GM10266 (cell line): ENCODE results near the gene NKAPL.
"Not testable (repeated sequence)": the region's sequence is repeated elsewhere in the genome, so short reads cannot be mapped to it uniquely, and the experiment has no call there.

Experiments used
- DNase-seq: peaks from one replicate; pipeline ENCODE4 v3.0.0; 2012; ENCODE audit errors: extremely low spot score
- CTCF ChIP-seq: IDR thresholded peaks from 2 replicates; pipeline ENCODE4 v1.5.1; 2012; ENCODE audit warnings: mild to moderate bottlenecking, low read depth; ENCODE audit not compliant: control insufficient read depth, insufficient read depth; ENCODE audit errors: missing control alignments

Gene NKAPL

GRCh38 chr6:28280595-28281287, 21.6 kb downstream of the NKAPL start:
- no peak for TF ChIP-seq CTCF
- DNase-seq, result no peak

- DNase-seq, result peak; percentile 63
- TF ChIP-seq CTCF, result no peak
Observed at GRCh38 chr6:28281288-28282064, 22.4 kb downstream of the NKAPL start, which contains the start of gene PGBD1. PGBD1 (plus strand) TSS chr6:28281572; CDS start chr6:28283814, 2,242 bp downstream.

- DNase-seq, result no peak
- TF ChIP-seq CTCF, result no peak
Observed at GRCh38 chr6:28282926-28283325, 23.8 kb downstream of the NKAPL start.

- no peak for DNase-seq
- TF ChIP-seq CTCF, result no peak
Observed at GRCh38 chr6:28291573-28291972, 32.5 kb downstream of the NKAPL start.

GRCh38 chr6:28295326-28295725, 36.2 kb downstream of the NKAPL start:
- no peak for DNase-seq
- no peak for TF ChIP-seq CTCF

GRCh38 chr6:28296520-28297060, 37.5 kb downstream of the NKAPL start:
- no peak for TF ChIP-seq CTCF
- DNase-seq, result no peak

GRCh38 chr6:28303570-28303969, 44.5 kb downstream of the NKAPL start:
- DNase-seq, result peak; percentile 49
- no peak for TF ChIP-seq CTCF

- DNase-seq, result not testable (repeated sequence)
Observed at GRCh38 chr6:28306363-28306762, 47.3 kb downstream of the NKAPL start.
